Coronary artery (tissue), 2 donors: ENCODE results near the gene TENM3.

Experiments
- DNase-seq: peaks from one replicate; pipeline ENCODE4 v3.0.0-alpha.2; 2017; ENCODE audit warnings: low spot score
- H3K27ac ChIP-seq, 2 donors: fragments of 200-600 bp; sonication (generic); one replicate each; pipeline ENCODE4 v1.5.1; 2016 to 2019
- H3K4me3 ChIP-seq: fragments of 200-600 bp; sonication (generic); 2 replicates; pipeline ENCODE4 v1.5.1; 2016; ENCODE audit warnings: mild to moderate bottlenecking, moderate library complexity
- TF ChIP-seq, protein P1 (sequence below): fragments of 200-600 bp; sonication (generic); IDR thresholded peaks from one replicate; pipeline ENCODE4 v1.5.1; 2019; ENCODE audit warnings: antibody characterized with exemption

Gene TENM3

DNA sequence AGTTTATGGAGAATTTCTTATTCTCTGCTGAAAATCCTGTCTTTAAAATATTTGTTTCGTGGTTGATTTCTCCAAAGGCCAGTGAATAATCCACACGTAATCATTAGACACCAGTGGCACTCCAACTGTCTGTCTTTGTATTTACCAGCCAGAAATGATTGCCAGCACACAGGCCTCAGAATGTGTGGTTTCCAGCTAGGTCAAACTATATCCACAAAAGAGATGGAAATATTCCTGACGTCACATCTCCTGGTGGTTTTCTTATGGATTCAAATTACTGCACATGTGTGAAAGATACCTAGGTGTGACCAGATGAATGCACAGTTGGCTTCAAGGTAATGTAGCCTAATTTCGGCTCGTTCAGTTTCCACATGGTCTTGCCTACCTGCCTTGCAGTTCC, 27.2 kb upstream of the TENM3 start:
- Histone ChIP-seq H3K4me3 (no peak overlapping the region), H3K27ac (no peak overlapping the region)
- TF ChIP-seq, protein P1, sequence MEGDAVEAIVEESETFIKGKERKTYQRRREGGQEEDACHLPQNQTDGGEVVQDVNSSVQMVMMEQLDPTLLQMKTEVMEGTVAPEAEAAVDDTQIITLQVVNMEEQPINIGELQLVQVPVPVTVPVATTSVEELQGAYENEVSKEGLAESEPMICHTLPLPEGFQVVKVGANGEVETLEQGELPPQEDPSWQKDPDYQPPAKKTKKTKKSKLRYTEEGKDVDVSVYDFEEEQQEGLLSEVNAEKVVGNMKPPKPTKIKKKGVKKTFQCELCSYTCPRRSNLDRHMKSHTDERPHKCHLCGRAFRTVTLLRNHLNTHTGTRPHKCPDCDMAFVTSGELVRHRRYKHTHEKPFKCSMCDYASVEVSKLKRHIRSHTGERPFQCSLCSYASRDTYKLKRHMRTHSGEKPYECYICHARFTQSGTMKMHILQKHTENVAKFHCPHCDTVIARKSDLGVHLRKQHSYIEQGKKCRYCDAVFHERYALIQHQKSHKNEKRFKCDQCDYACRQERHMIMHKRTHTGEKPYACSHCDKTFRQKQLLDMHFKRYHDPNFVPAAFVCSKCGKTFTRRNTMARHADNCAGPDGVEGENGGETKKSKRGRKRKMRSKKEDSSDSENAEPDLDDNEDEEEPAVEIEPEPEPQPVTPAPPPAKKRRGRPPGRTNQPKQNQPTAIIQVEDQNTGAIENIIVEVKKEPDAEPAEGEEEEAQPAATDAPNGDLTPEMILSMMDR, result no peak
- no peak for DNase-seq

DNA sequence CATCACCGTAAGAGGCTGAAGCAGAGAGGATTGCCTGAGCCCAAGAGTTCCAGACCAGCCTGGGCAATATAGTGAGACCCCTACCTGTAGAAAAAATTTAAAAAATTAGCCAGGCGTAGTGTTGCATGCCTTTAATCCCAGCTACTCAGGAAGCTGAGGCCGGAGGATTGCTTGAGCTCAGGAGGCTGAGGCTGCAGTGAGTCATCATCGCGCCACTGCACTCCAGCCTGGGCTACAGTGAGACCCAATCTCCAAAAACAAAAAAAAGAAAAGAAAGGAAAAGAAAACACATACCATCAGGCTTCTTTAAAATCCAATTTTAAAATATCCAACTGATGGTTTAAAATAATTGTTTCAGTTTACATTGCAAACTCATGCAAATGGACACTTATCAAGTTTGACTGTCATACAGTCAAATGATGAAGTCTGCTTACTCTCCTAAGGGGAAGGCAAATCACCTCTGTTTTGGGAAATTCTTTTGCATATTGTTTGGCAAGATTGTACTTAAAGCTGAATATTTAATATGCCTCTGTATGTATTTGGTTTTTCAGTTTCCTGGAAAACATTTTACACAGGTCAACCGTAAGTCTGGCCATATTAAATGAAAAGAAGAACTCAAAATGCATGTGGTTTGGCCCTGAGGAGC, 23.7 kb upstream of the TENM3 start:
- TF ChIP-seq, protein P1, result no peak
- no peak overlapping the region for H3K4me3 ChIP-seq
- no peak overlapping the region for H3K27ac ChIP-seq
- no peak for DNase-seq

DNA sequence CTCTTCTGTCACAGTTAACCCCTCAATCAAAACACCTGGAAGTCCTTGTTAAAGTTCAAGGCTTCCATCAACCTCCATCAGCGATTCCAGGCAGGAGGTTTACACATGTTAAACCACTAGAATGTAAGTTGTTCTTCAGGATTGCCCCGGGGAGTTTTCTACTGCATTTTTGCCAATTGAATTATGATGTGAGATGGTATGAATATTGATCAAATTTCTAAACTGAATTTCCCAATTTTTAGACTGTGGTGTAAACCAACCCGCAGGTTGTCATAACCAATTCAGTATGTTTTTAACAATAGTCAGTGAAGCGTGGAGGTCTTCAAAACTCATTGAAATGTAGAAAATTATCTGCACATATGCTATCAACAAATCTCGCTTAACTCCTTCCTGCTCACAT, 21.2 kb upstream of the TENM3 start:
- Histone ChIP-seq H3K27ac (no peak overlapping the region), H3K4me3 (no peak overlapping the region)
- TF ChIP-seq, protein P1, result no peak
- DNase-seq, result no peak

DNA sequence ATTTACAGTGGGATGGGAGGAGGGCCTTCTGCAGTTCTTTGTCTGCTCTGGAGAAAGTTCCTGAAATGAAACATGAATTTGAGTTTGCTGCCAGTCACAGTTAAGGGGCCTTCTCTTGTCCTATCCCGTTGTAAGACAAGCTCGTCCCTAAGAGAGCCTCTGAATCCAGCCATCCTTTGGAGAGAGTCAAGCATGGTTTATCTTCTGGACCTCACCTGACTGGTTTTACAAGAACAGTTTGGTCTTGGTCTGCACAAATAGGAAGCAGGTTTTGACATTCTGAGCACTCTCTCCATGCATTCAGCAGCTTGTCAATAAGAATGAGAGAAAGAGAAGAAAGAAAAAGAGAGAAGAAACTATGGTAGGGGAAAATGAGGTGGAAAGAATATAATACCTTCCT, 20.4 kb upstream of the TENM3 start:
- no peak overlapping the region for H3K27ac ChIP-seq
- TF ChIP-seq, protein P1, result no peak
- DNase-seq, result no peak
- H3K4me3 ChIP-seq, result no peak overlapping the region

DNA sequence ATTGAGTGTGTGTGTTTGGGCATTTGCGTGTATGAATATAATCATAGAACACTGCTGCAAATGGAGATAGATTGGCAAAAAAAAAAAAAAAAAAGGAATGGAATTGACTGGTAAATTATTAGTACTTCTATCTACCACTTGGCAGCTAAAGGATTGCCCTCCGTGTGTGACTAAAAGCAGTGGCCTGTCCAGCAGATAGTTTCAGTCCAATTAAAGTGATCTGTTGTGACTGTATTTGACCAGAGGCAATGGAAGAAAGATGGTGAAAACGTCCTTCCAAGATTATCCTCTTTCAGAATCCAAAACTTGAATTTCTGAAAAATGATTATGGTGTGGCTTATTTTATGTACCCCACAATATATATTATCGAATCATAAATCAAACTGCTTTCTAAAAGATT, 19.5 kb upstream of the TENM3 start:
- TF ChIP-seq, protein P1, result no peak
- Histone ChIP-seq H3K27ac (no peak overlapping the region), H3K4me3 (no peak overlapping the region)
- no peak for DNase-seq

DNA sequence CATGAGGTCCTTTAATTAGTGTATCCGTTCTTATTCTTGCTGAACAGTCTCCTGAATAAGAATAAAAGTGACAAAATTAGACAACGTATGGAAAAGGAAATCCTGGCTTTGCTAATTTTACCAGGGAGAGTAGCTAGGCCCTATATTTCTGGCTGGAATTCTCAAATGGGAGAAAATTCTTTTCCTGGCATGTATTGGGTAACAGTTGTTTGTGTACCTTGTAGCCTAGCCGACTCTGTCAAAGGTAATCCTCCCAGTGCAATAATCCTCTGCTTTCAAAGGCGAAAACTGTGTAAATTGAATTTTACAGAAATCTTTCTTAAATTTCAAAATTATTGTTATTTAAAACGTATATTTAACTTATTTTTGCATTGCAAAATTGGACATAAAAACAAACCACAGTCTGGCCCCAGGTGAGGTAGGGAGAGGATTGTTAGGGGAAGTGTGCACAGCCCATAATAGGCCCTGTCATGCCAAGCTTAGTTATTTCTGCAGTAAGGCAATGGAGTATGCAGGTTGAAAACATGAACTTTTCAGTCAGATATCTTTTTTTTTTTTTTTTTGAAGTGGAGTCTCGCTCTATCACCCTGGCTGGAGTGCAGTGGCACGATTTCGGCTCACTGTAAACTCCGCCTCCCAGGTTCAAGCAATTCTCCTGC, 18.9 kb upstream of the TENM3 start:
- TF ChIP-seq, protein P1, result no peak
- H3K27ac ChIP-seq, result no peak overlapping the region
- no peak overlapping the region for H3K4me3 ChIP-seq
- no peak for DNase-seq

DNA sequence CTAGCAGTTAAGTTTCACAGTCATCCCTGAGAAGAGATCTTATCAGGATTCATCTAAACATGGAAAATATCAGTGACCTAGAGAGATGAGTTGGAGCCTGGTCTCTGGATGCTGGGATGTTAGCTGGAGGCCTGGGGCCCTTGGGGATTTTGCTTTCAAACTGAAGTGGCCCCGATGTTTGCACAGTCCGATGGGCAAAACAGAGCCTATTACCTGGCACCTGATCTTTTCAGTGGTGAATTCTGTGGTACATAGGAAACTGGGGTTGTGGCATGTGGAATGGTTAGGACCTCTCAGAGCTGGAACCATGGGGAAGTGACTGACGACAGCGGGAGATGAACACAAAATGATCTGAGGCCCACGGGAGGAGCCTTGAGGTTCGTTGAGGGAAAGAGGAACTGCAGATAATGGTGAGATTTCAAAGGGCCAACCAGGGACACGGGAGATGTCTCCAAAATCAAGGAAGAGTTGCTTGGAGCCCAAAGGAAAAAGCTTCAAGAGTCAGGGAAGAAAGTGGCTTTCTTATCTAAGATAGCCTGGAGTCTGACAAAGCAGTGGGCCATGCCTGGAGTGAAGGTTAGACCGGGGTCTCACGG, 17.8 kb upstream of the TENM3 start:
- TF ChIP-seq, protein P1, result no peak
- no peak overlapping the region for H3K27ac ChIP-seq
- H3K4me3 ChIP-seq, result no peak overlapping the region
- DNase-seq, result no peak
